Gastrocnemius medialis (tissue), 4 donors: ENCODE results near the gene BDKRB1.

Experiments
- CTCF ChIP-seq, 5 experiments: fragments of 450-650 bp in 3 of 5; fragments of 200-600 bp in 2 of 5; sonication (generic) in 2 of 5; IDR thresholded peaks in 4 of 5; conservative IDR thresholded peaks in 1 of 5; 1 replicate in 4 of 5; 2 replicates in 1 of 5; pipeline ENCODE4 v1.5.1; 2016 to 2019; ENCODE audit warnings: antibody characterized with exemption in 5 of 5, mild to moderate bottlenecking in 3 of 5, moderate library complexity in 3 of 5
- POLR2A ChIP-seq, 2 donors: fragments of 450-650 bp; IDR thresholded peaks; one replicate each; pipeline ENCODE4 v1.6.1; 2017; ENCODE audit warnings: antibody characterized with exemption in 2 of 2, mild to moderate bottlenecking in 2 of 2, moderate library complexity in 2 of 2

- TF ChIP-seq CTCF (IDR thresholded peaks at IDR 0.05 in 4 of 5, conservative IDR thresholded peaks at IDR 0.05 in 1 of 5) (no peak), POLR2A (IDR thresholded peaks at IDR 0.05) (no peak)
These were observed 3.5 kb upstream of the BDKRB1 start for GRCh38 chr14:96252323-96252998.
